ENCODE data around the gene LMF1.

- TF ChIP-seq CTCF (IDR thresholded peaks at IDR 0.05 in 4 of 5, conservative IDR thresholded peaks at IDR 0.05 in 1 of 5) (no peak), POLR2A (IDR thresholded peaks at IDR 0.05) (no peak)
Measured at GRCh38 chr16:881219-882097, 89.3 kb downstream of the LMF1 start.
